Mesendoderm (in vitro differentiated cells): ENCODE measurements around the gene TLE1. TPM values are rescaled to one million over a fixed set of nuclear protein-coding genes. Genes with fewer than 3 reads are reported as not detected.
"Not testable (repeated sequence)": the region's sequence is repeated elsewhere in the genome, so short reads cannot be mapped to it uniquely, and the experiment has no call there.

ENCODE experiments used
- DNase-seq: peaks from one replicate; pipeline ENCODE4 v3.0.0; 2013
- H2AK5ac ChIP-seq: 2 replicates; pipeline ENCODE4 v1.6.1; 2013; ENCODE audit warnings: low read length, inconsistent platforms
- H2BK120ac ChIP-seq: 2 replicates; pipeline ENCODE4 v1.6.1; 2013; ENCODE audit warnings: low read depth, mild to moderate bottlenecking, low read length, moderate library complexity, mixed read lengths
- H2BK15ac ChIP-seq: replicated peaks from 2 replicates; pipeline ENCODE4 v1.6.1; 2013; ENCODE audit warnings: low read depth, mild to moderate bottlenecking, moderate library complexity
- H2BK5ac ChIP-seq: 2 replicates; pipeline ENCODE4 v1.6.1; 2013; ENCODE audit warnings: low read length, inconsistent platforms
- H3K18ac ChIP-seq: 2 replicates; pipeline ENCODE4 v1.6.1; 2013; ENCODE audit warnings: mild to moderate bottlenecking, low read length, mixed read lengths
- H3K23ac ChIP-seq: one replicate; pipeline ENCODE4 v1.6.1; 2013; ENCODE audit warnings: low read length
- H3K27ac ChIP-seq: 2 replicates; pipeline ENCODE4 v1.5.1; 2013; ENCODE audit warnings: low read depth, mild to moderate bottlenecking, inconsistent platforms, low read length, moderate library complexity
- H3K27me3 ChIP-seq: 2 replicates; pipeline ENCODE4 v1.6.1; 2013; ENCODE audit warnings: low read length, control low read depth, mild to moderate bottlenecking, inconsistent platforms; ENCODE audit not compliant: insufficient read depth, poor library complexity
- H3K36me3 ChIP-seq: 2 replicates; pipeline ENCODE4 v1.6.1; 2013; ENCODE audit warnings: low read length, inconsistent platforms; ENCODE audit not compliant: control insufficient read depth, insufficient read depth
- H3K4ac ChIP-seq: one replicate; pipeline ENCODE4 v1.6.1; 2013; ENCODE audit warnings: low read depth, mild to moderate bottlenecking, low read length, moderate library complexity
- H3K4me1 ChIP-seq: 2 replicates; pipeline ENCODE4 v1.6.1; 2013; ENCODE audit warnings: low read depth, low read length, inconsistent platforms; ENCODE audit not compliant: control insufficient read depth
- H3K4me2 ChIP-seq: 2 replicates; pipeline ENCODE4 v1.6.1; 2013; ENCODE audit warnings: low read length
- H3K4me3 ChIP-seq: 2 replicates; pipeline ENCODE4 v1.5.1; 2013; ENCODE audit warnings: mild to moderate bottlenecking, low read length
- H3K56ac ChIP-seq: one replicate; pipeline ENCODE4 v1.6.1; 2013; ENCODE audit warnings: low read length
- H3K79me1 ChIP-seq: 2 replicates; pipeline ENCODE4 v1.6.1; 2013; ENCODE audit warnings: low read length, inconsistent platforms
- H3K79me2 ChIP-seq: 2 replicates; pipeline ENCODE4 v1.6.1; 2013; ENCODE audit warnings: mild to moderate bottlenecking, low read length; ENCODE audit not compliant: control insufficient read depth, insufficient read depth
- H3K9ac ChIP-seq: 2 replicates; pipeline ENCODE4 v1.6.1; 2013; ENCODE audit warnings: low read length, inconsistent platforms
- H4K5ac ChIP-seq: one replicate; pipeline ENCODE4 v1.6.1; 2013; ENCODE audit warnings: low read length
- H4K8ac ChIP-seq: one replicate; pipeline ENCODE4 v1.6.1; 2013; ENCODE audit warnings: low read depth, mild to moderate bottlenecking, control low read depth, low read length, moderate library complexity
- WGBS: extraction: QIAGEN DNeasy Blood & Tissue Kit; methylation state at CpG from one replicate; pipeline ENCODE4 v1.1.7; 2013; ENCODE audit warnings: low lambda C conversion rate, missing lambda C conversion rate; ENCODE audit not compliant: insufficient coverage; ENCODE audit errors: extremely low coverage; 5-methylcytosine and 5-hydroxymethylcytosine counted together
- polyA plus RNA-seq, 2 experiments: library from polyadenylated mRNA; stranded (reverse); fragments of 200-250 nt; gene quantifications; one replicate each; pipeline ENCODE4 v1.2.3, GENCODE V29; 2013

The TLE1 gene
- polyA plus RNA-seq (2013, experiment 1 of 2) = 35.4 TPM
- polyA plus RNA-seq (2013, experiment 2 of 2) = 37.2 TPM

- Histone ChIP-seq H4K8ac (no peak within 1 kb of the TSS), H2BK5ac (no peak within 1 kb of the TSS), H3K4me1 (peaks cover 7% of the 10 kb centered on the region), H2BK120ac (peak within 1 kb of the TSS; percentile 73), H3K27me3 (no peaks in the 10 kb centered on the region), H3K79me2 (peaks cover 38% of the 10 kb centered on the region), H3K9ac (peak within 1 kb of the TSS; percentile 81), H3K18ac (peak within 1 kb of the TSS; percentile 98), H3K4me3 (peak within 1 kb of the TSS; percentile 79), H2BK15ac (peak within 1 kb of the TSS; percentile 37), H3K79me1 (peaks cover 4% of the 10 kb centered on the region), H3K4me2 (peak within 1 kb of the TSS; percentile 65), H3K4ac (peak within 1 kb of the TSS; percentile 98), H3K36me3 (no peaks in the 10 kb centered on the region), H3K56ac (peak within 1 kb of the TSS; percentile 91), H4K5ac (no peak within 1 kb of the TSS), H2AK5ac (no peak within 1 kb of the TSS), H3K27ac (peak within 1 kb of the TSS; percentile 71), H3K23ac (no peak within 1 kb of the TSS)
- WGBS = no CpG with 5 or more reads among the region's 95 CpGs
- peak; percentile 100 for DNase-seq
Observed at GRCh38 chr9:81689343-81690175, at the start of gene TLE1. TLE1 (minus strand) TSS chr9:81689547; CDS start chr9:81688240, 1,307 bp downstream.

- H4K5ac ChIP-seq = no peak overlapping the region
- no peak overlapping the region for H3K4ac ChIP-seq
- H3K79me1 ChIP-seq = no peaks in the 10 kb centered on the region
- H3K4me3 ChIP-seq = no peak overlapping the region
- DNase-seq = peak; percentile 67
- H3K4me2 ChIP-seq = no peak overlapping the region
- H3K18ac ChIP-seq = no peak overlapping the region
- H4K8ac ChIP-seq = no peak overlapping the region
- H3K36me3 ChIP-seq = no peaks in the 10 kb centered on the region
- H2BK15ac ChIP-seq = no peak overlapping the region
- H2AK5ac ChIP-seq = no peak overlapping the region
- no peaks in the 10 kb centered on the region for H3K79me2 ChIP-seq
- H3K4me1 ChIP-seq = no peaks in the 10 kb centered on the region
- H2BK5ac ChIP-seq = no peak overlapping the region
- no peak overlapping the region for H3K27ac ChIP-seq
- no CpG with 5 or more reads among the region's 6 CpGs for WGBS
- no peak overlapping the region for H3K23ac ChIP-seq
- no peak overlapping the region for H3K56ac ChIP-seq
- no peak overlapping the region for H2BK120ac ChIP-seq
- no peaks in the 10 kb centered on the region for H3K27me3 ChIP-seq
- no peak overlapping the region for H3K9ac ChIP-seq
Observed at GRCh38 chr9:81737871-81738507, 48.6 kb upstream of the TLE1 start.

GRCh38 chr9:81730498-81730897 is 41.2 kb upstream of the TLE1 start:
- H4K5ac ChIP-seq, H3K4me2 ChIP-seq, H2BK5ac ChIP-seq, H2BK15ac ChIP-seq, H3K56ac ChIP-seq, H2AK5ac ChIP-seq, H3K4ac ChIP-seq, H3K4me3 ChIP-seq, H3K27me3 ChIP-seq, H3K79me2 ChIP-seq, H3K18ac ChIP-seq, H3K23ac ChIP-seq, DNase-seq, H3K27ac ChIP-seq, H3K4me1 ChIP-seq, H3K9ac ChIP-seq, H3K36me3 ChIP-seq, H2BK120ac ChIP-seq, H4K8ac ChIP-seq, H3K79me1 ChIP-seq: not testable (repeated sequence)
- WGBS = no CpG with 5 or more reads among the region's 3 CpGs

- Histone ChIP-seq H2BK5ac (no peak overlapping the region), H3K79me1 (no peaks in the 10 kb centered on the region), H3K56ac (no peak overlapping the region), H3K27ac (no peak overlapping the region), H2AK5ac (no peak overlapping the region), H2BK15ac (no peak overlapping the region), H3K79me2 (no peaks in the 10 kb centered on the region), H4K8ac (no peak overlapping the region), H3K4me2 (no peak overlapping the region), H3K27me3 (no peaks in the 10 kb centered on the region), H3K23ac (no peak overlapping the region), H3K18ac (no peak overlapping the region), H4K5ac (no peak overlapping the region), H3K4me1 (no peaks in the 10 kb centered on the region), H3K4me3 (no peak overlapping the region), H3K36me3 (no peaks in the 10 kb centered on the region), H3K9ac (no peak overlapping the region), H3K4ac (no peak overlapping the region), H2BK120ac (no peak overlapping the region)
- WGBS = no CpG with 5 or more reads among the region's 4 CpGs
- DNase-seq = no peak
Observed at GRCh38 chr9:81729135-81729534, 39.8 kb upstream of the TLE1 start.

GRCh38 chr9:81724242-81724889 is 35.0 kb upstream of the TLE1 start:
- Histone ChIP-seq H3K4me1 (no peaks in the 10 kb centered on the region), H2BK5ac (no peak overlapping the region), H3K4me2 (no peak overlapping the region), H3K79me2 (no peaks in the 10 kb centered on the region), H3K79me1 (no peaks in the 10 kb centered on the region), H3K4ac (no peak overlapping the region), H2AK5ac (no peak overlapping the region), H3K9ac (no peak overlapping the region), H3K18ac (no peak overlapping the region), H2BK120ac (no peak overlapping the region), H3K23ac (no peak overlapping the region), H3K4me3 (no peak overlapping the region), H3K27me3 (no peaks in the 10 kb centered on the region), H4K8ac (no peak overlapping the region), H3K36me3 (no peaks in the 10 kb centered on the region), H3K56ac (no peak overlapping the region), H3K27ac (no peak overlapping the region), H2BK15ac (no peak overlapping the region), H4K5ac (no peak overlapping the region)
- no peak for DNase-seq
- no CpG with 5 or more reads among the region's 3 CpGs for WGBS
